Measurements from ENCODE around the gene ORMDL2.
"Not testable (repeated sequence)": the region's sequence is repeated elsewhere in the genome, so short reads cannot be mapped to it uniquely, and the experiment has no call there.

Gene ORMDL2

DNA sequence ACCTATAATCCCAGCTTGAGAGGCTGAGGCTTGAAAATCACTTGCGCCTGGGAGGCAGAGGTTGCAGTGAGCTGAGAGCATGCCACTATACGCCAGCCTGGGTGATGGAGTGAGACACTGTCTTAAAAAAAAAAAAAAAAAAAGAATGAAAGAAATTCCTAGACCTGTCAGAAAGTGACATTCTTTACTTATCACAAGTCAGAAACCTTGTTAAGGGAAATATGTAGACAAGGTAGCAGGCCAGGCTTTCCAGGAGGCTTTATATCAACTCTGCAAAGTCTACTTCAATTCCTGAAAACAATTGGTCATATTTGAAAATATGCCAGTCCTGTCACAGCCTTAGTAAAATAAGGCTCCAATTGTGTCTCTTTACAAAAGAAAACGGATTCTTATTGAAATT lies 44.0 kb downstream of the ORMDL2 start:
- DNase-seq, result no peak

DNA sequence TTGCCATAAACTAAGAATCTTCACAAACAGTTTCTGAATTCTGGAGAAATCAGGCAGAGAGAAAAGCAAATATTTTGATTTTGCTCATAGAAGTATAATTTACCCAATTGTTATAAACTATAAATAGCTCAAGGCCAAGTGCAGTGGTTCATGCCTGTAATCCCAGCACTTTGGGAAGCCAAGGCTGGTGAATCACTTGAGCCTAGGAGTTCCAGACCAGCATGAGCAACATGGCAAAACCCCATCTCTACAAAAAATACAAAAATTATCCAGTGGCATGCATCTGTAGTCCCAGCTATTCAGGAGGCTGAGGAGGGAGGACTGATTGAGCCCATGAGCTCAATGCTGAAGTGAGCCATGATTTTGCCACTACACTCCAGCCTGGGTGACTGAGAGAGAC lies 44.4 kb downstream of the ORMDL2 start:
- no peak for DNase-seq

GRCh38 chr12:55862931-55863330 lies 45.1 kb downstream of the ORMDL2 start:
- not testable (repeated sequence) for DNase-seq

DNA sequence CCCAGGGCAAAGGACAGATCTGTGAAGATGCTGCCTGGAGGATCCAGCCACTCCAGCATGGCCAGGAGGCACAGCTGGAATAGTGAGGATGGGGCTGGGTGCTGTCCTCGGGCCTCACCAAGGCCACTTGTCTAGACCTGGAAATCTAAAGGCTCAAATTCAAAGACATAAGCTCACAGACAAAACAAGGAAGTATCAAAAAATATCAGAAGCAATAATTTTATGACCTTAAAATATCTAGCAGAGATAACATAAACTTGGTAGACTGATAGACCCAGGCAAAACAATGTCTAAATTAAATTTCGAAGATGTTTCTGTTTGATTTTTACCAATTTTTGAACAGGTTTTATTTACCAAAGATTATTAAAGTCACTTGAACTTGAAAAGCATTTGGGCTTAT lies 47.5 kb downstream of the ORMDL2 start:
- DNase-seq, result no peak

- DNase-seq, result not testable (repeated sequence)
These were observed 48.7 kb downstream of the ORMDL2 start for GRCh38 chr12:55866454-55867004.
